Neural cell (in vitro differentiated cells): ENCODE measurements around the gene TAGLN3.

Experiments used
- CTCF ChIP-seq: fragments of 450-650 bp; IDR thresholded peaks from 2 replicates; pipeline ENCODE4 v1.5.1; 2014; ENCODE audit warnings: antibody characterized with exemption, mild to moderate bottlenecking, moderate library complexity; ENCODE audit not compliant: poor library complexity, severe bottlenecking
- POLR2AphosphoS5 ChIP-seq: IDR thresholded peaks from 2 replicates; pipeline ENCODE4 v1.6.1; 2012
- RAD21 ChIP-seq: fragments of 450-650 bp; conservative IDR thresholded peaks from 2 replicates; pipeline ENCODE4 v1.6.1; 2014; ENCODE audit warnings: antibody characterized with exemption, mild to moderate bottlenecking, moderate library complexity
- SMC3 ChIP-seq: fragments of 450-650 bp; conservative IDR thresholded peaks from 2 replicates; pipeline ENCODE4 v1.6.1; 2014; ENCODE audit warnings: antibody characterized with exemption, mild to moderate bottlenecking, moderate library complexity; ENCODE audit not compliant: poor library complexity
- TAF1 ChIP-seq: IDR thresholded peaks from 2 replicates; pipeline ENCODE4 v1.6.1; 2012; ENCODE audit warnings: low read depth

- TF ChIP-seq CTCF (no peak), TAF1 (no peak), POLR2AphosphoS5 (no peak), RAD21 (no peak), SMC3 (no peak)
These were observed 49.0 kb upstream of the TAGLN3 start for GRCh38 chr3:111949712-111950111.
